B cell (primary cell): Measurements from ENCODE around the gene CMTM1.

Source experiments
- CTCF ChIP-seq: fragments of 200-600 bp; IDR thresholded peaks from one replicate; pipeline ENCODE4 v1.8.0; 2022; ENCODE audit warnings: antibody characterized with exemption, mild to moderate bottlenecking
- EZH2 ChIP-seq: IDR thresholded peaks from 2 replicates; pipeline ENCODE4 v1.6.1; 2012; ENCODE audit warnings: borderline replicate concordance, low read depth, mild to moderate bottlenecking, moderate library complexity, low read length; ENCODE audit not compliant: insufficient read depth, poor library complexity, severe bottlenecking

GRCh38 chr16:66516808-66517585 lies 49.2 kb upstream of the CMTM1 start:
- TF ChIP-seq CTCF (no peak), EZH2 (no peak)
